ENCODE data around the gene DGCR6.
"Not testable (repeated sequence)": the region's sequence is repeated elsewhere in the genome, so short reads cannot be mapped to it uniquely, and the experiment has no call there.

The DGCR6 gene

GRCh38 chr22:18961201-18961600 is 55.1 kb downstream of the DGCR6 start:
- DNase-seq = not testable (repeated sequence)

Measured in stimulated activated CD8-positive, alpha-beta memory T cell treated with anti-CD3 and anti-CD28 coated beads, Interleukin-4, amount 100 ng/mL, for 48 hours (primary cell).